Measurements from ENCODE around the gene LRRC47. TPM values are rescaled to one million over a fixed set of nuclear protein-coding genes. Genes with fewer than 3 reads are reported as not detected.

Gene LRRC47
- total and polyA plus RNA-seq, 3 experiments from 2014 or later = 36.9 to 50.5 (median 42.6) TPM

DNA sequence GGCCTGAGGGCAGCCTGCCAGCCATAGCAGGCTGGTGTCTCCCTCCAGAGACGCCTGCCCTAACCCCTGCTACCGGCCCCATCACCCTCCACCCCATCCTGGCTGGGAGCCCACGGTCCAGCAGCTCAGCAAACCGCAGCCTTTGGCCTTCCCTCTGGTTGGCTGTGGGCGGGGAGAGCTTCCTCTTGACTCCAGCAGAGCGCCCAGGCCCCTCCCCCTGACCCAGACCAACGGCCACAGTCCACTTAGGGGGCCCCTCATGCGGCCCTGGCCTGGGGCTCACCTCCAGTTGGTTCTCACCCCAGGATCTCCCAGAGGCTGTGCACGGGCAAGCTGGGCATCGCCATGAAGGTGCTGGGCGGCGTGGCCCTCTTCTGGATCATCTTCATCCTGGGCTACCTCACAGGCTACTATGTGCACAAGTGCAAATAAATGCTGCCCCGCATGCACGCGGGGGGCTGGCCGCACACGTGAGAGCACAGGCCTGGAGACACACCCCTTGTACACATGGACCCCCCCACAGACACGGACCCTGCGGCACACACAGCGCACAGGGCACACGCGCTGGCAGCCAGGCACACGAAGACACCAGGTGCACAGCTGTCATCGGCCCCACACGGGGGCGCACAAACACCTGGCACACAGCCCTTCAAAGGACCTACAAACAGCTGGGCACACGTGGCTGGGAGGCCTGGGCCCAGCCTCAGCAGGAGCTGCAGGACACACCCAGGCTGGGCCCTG lies 20.6 kb downstream of the LRRC47 start:
- H3K4me1 ChIP-seq (ENCODE audit: insufficient read depth, low read length) = peaks cover 12% of the 10 kb centered on the region
- H3K27me3 ChIP-seq (ENCODE audit: insufficient read depth, low read length, poor library complexity, severe bottlenecking) = no peaks in the 10 kb centered on the region
- H3K27ac Mint-ChIP-seq = peak overlapping the region in 1 of 8 donors; percentile 83
- no peaks in the 10 kb centered on the region for H3K9me3 Mint-ChIP-seq
- peaks cover 0 to 22% (median 7%) of the 10 kb centered on the region in 3 donors for H3K4me1 Mint-ChIP-seq
- peak overlapping the region in 1 of 7 donors; percentile 71 for H3K4me3 Mint-ChIP-seq
- peak; percentile 24 to 64 (median 28) for DNase-seq
- peak overlapping the region; percentile 61 for H3K27ac ChIP-seq (ENCODE audit: low read depth, low read length)
- H3K36me3 ChIP-seq (ENCODE audit: insufficient read depth, low read length) = no peaks in the 10 kb centered on the region
- H3K36me3 Mint-ChIP-seq = peaks cover 7 to 22% (median 8%) of the 10 kb centered on the region in 3 donors
- ChIA-PET POLR2A (interaction anchor here (0.6 kb wide), 1 partner anchor 8 kb away, joined by 3 read pairs; no protein-coding TSS in a partner anchor), CTCF (interaction anchor here (0.6 to 2.0 kb wide), 11 partner anchors 9 to 323 kb away, joined by 3 to 8 read pairs (median 3); no protein-coding TSS in a partner anchor)
- H3K27me3 Mint-ChIP-seq = no peaks in the 10 kb centered on the region
- no peaks in the 10 kb centered on the region for H3K9me3 ChIP-seq (ENCODE audit: low read length)
- no peak overlapping the region for H3K4me3 ChIP-seq (ENCODE audit: low read length)

DNA sequence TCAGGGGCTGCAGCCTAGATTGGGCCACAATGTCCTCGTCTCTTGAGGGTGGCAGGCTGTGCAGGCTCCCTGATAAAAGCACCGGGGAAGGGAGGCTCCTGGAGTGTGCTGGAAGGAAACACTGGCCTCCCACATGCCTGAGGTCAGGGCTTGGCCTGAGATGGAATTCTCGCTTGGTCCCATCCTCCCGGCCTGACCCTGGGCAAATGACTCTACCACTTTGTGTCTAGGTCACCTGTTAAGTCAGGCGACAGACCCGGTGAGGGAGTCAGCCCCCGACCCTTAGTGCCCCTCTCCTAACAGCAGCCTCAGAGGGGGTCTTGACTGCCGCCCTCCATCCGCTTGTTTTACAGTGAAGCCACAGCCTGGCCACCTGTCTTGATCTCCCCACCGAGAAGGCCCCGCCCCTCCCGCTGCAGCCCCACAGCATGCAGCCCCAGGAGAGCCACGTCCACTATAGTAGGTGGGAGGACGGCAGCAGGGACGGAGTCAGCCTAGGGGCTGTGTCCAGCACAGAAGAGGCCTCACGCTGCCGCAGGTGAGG lies 21.3 kb downstream of the LRRC47 start:
- ChIA-PET POLR2A (no interaction called here), CTCF (interaction anchor here (0.7 to 2.0 kb wide), 5 partner anchors 11 to 322 kb away, joined by 3 to 8 read pairs (median 5); no protein-coding TSS in a partner anchor)
- no peaks in the 10 kb centered on the region for H3K27me3 Mint-ChIP-seq

DNA sequence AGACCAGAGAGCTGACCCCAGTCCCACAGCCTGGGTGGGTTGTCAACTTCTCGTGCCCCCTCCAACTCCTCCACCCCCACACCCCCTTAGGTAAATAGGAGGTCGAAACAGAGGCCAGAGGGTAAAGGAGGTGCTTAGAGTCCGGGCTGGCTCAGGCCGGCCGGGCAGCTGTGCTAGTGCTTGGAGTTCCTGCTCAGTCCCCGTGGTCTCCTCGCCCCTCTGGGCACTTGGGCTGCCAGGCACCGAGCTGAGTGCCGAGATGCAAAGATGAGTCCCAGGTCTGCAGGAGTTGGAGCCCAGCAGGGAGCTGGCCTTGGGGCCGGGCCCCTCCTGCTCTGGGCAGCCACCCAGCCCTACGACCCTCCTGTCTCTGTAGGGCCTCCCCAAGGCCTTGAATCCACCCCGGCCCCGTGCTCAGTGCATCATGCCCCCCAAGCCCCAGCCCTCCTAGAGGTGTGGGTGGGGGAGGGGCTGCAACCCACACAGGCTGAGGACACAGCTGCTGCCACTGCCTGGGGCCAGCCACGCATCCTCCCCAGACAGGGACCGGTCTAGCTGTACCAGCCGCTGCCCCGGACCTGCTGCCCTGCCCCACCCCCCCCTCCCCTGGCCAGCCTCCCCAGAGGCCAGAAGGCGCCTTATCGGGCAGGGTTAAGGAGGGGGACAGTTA lies 21.9 kb downstream of the LRRC47 start:
- H3K4me1 Mint-ChIP-seq = peaks cover 0 to 22% (median 7%) of the 10 kb centered on the region in 3 donors
- peak in 1 of 5 donors; percentile 48 for DNase-seq
- peaks cover 0 to 9% (median 0%) of the 10 kb centered on the region in 3 donors for H3K36me3 Mint-ChIP-seq
- H3K4me1 ChIP-seq (ENCODE audit: insufficient read depth, low read length) = peaks cover 12% of the 10 kb centered on the region
- H3K27ac Mint-ChIP-seq = no peak overlapping the region
- no peak overlapping the region for H3K4me3 ChIP-seq (ENCODE audit: low read length)
- ChIA-PET CTCF (no interaction called here), POLR2A (no interaction called here)
- H3K9me3 Mint-ChIP-seq = no peaks in the 10 kb centered on the region
- H3K27me3 ChIP-seq (ENCODE audit: insufficient read depth, low read length, poor library complexity, severe bottlenecking) = no peaks in the 10 kb centered on the region
- no peaks in the 10 kb centered on the region for H3K27me3 Mint-ChIP-seq
- peak overlapping the region; percentile 73 for H3K27ac ChIP-seq (ENCODE audit: low read depth, low read length)
- no peaks in the 10 kb centered on the region for H3K9me3 ChIP-seq (ENCODE audit: low read length)
- H3K4me3 Mint-ChIP-seq = no peak overlapping the region
- H3K36me3 ChIP-seq (ENCODE audit: insufficient read depth, low read length) = no peaks in the 10 kb centered on the region

More for the DNA sequence above, 21.3 kb downstream of the LRRC47 start:
- Histone ChIP-seq H3K4me3 (ENCODE audit: low read length) (no peak overlapping the region), H3K27ac (ENCODE audit: low read depth, low read length) (peak overlapping the region; percentile 61), H3K4me1 (ENCODE audit: insufficient read depth, low read length) (peaks cover 12% of the 10 kb centered on the region), H3K9me3 (ENCODE audit: low read length) (no peaks in the 10 kb centered on the region), H3K27me3 (ENCODE audit: insufficient read depth, low read length, poor library complexity, severe bottlenecking) (no peaks in the 10 kb centered on the region), H3K36me3 (ENCODE audit: insufficient read depth, low read length) (no peaks in the 10 kb centered on the region)
- H3K27ac Mint-ChIP-seq = no peak overlapping the region
- peaks cover 3 to 15% (median 4%) of the 10 kb centered on the region in 3 donors for H3K36me3 Mint-ChIP-seq
- peaks cover 0 to 22% (median 7%) of the 10 kb centered on the region in 3 donors for H3K4me1 Mint-ChIP-seq
- H3K9me3 Mint-ChIP-seq = no peaks in the 10 kb centered on the region
- peak in 1 of 5 donors; percentile 41 for DNase-seq
- H3K4me3 Mint-ChIP-seq = no peak overlapping the region

DNA sequence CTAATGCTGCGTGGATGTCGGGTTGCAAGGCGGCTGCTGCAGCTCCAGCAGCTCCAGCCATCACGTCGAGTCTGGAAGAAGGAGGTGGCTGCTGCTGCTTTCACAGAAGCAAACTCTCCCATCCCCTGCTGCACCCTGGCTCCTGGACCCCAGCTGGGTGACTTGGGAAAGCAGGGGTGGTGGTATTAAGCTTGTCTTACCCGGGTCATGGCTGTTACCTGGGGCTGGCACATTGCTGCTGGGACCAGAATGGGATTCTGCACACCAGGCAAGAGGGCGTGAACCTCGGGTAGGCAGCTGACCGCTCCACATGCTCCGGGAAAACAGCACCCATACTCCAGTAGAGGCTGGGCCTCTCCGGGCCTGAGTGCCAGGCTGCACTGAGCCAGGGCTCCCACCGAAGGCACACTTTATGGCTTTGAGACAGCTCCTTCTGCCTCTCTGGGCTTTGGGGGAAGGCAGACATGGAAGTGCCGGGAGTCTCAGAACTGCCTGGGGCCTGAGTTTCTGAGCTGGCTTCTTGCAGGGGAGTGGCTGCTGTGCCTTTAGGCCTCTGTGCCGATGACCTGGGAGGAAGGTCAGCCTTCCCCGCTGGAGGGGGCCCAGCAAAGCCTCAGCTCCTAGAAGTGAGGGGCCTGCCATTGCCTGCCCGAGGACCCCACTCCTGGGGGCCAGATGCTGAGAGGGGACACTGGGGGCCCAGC lies 22.6 kb downstream of the LRRC47 start:
- Histone ChIP-seq H3K4me1 (ENCODE audit: insufficient read depth, low read length) (peaks cover 12% of the 10 kb centered on the region), H3K36me3 (ENCODE audit: insufficient read depth, low read length) (no peaks in the 10 kb centered on the region), H3K27me3 (ENCODE audit: insufficient read depth, low read length, poor library complexity, severe bottlenecking) (no peaks in the 10 kb centered on the region), H3K9me3 (ENCODE audit: low read length) (no peaks in the 10 kb centered on the region), H3K4me3 (ENCODE audit: low read length) (no peak overlapping the region), H3K27ac (ENCODE audit: low read depth, low read length) (peak overlapping the region; percentile 73)
- no peak for DNase-seq
- peaks cover 0 to 22% (median 7%) of the 10 kb centered on the region in 3 donors for H3K4me1 Mint-ChIP-seq
- ChIA-PET POLR2A (no interaction called here), CTCF (no interaction called here)
- peak overlapping the region in 3 of 8 donors; percentile 29 to 43 (median 33) for H3K27ac Mint-ChIP-seq
- peak overlapping the region in 6 of 7 donors; percentile 16 to 81 (median 52) for H3K4me3 Mint-ChIP-seq
- peaks cover 0 to 4% (median 0%) of the 10 kb centered on the region in 3 donors for H3K36me3 Mint-ChIP-seq
- no peaks in the 10 kb centered on the region for H3K9me3 Mint-ChIP-seq
- no peaks in the 10 kb centered on the region for H3K27me3 Mint-ChIP-seq

DNA sequence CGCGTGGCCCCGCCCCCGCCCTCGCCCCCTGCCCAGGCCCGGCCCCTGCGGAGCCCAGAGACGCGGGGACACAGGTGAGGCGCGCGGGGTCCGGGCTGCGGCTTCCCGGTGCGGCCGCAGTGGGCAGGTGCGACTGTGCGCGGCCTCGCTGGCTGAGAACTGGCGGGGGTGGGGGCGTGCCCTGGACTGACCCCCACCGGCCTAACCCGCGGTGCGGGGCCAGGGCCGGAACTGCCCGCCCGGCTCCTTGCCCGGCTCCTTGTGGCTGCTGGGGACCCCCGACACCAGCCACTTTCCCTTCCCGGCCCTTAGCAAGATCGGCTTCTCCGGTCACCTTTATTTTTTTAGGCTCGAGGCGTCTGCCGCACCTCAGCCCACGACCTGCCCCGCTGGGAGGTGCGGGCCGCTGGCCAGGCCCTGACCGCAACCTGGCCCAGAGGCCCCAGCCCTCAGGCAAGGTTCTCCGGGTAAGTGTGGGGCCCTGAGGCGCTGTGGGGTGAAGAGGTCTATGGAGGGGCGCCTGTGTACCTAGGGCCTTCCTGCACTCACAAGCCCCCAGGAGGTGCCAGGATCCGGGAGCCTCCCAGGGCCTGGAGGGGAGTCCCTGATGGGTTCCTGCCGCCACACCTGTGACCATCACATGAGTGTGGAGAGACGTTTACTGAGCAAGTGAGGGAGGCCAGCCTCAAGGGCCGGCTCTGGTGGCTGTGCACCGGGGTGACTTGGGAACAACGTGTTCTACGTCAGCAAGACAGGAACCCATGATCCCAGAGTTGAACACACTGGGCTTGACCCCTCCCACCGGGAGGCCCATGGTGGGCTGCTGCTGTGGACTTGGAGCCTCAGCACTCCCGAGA lies 23.4 kb downstream of the LRRC47 start, which contains the start of gene SMIM1:
Gene SMIM1 (plus strand): TSS at position 35 of the 857 bp plus-strand sequence. CDS start 2,625 bp downstream, outside the sequence.
- no peaks in the 10 kb centered on the region for H3K36me3 ChIP-seq (ENCODE audit: insufficient read depth, low read length)
- Mint-ChIP-seq H3K4me3 (peak within 1 kb of the TSS; percentile 64 to 81 (median 69)), H3K9me3 (no peaks in the 10 kb centered on the region), H3K27me3 (peaks cover 0 to 3% of the 10 kb centered on the region in 2 donors), H3K36me3 (peaks cover 0 to 2% (median 0%) of the 10 kb centered on the region in 3 donors), H3K27ac (peak within 1 kb of the TSS in 6 of 8 donors; percentile 8 to 63 (median 31)), H3K4me1 (peaks cover 0 to 22% (median 7%) of the 10 kb centered on the region in 3 donors)
- H3K4me1 ChIP-seq (ENCODE audit: insufficient read depth, low read length) = peaks cover 12% of the 10 kb centered on the region
- peak within 1 kb of the TSS; percentile 73 for H3K27ac ChIP-seq (ENCODE audit: low read depth, low read length)
- H3K27me3 ChIP-seq (ENCODE audit: insufficient read depth, low read length, poor library complexity, severe bottlenecking) = no peaks in the 10 kb centered on the region
- H3K9me3 ChIP-seq (ENCODE audit: low read length) = no peaks in the 10 kb centered on the region
- CTCF ChIA-PET = no interaction called here
- POLR2A ChIA-PET = no interaction called here
- peak in 1 of 5 donors; percentile 24 for DNase-seq
- H3K4me3 ChIP-seq (ENCODE audit: low read length) = peak within 1 kb of the TSS; percentile 53

DNA sequence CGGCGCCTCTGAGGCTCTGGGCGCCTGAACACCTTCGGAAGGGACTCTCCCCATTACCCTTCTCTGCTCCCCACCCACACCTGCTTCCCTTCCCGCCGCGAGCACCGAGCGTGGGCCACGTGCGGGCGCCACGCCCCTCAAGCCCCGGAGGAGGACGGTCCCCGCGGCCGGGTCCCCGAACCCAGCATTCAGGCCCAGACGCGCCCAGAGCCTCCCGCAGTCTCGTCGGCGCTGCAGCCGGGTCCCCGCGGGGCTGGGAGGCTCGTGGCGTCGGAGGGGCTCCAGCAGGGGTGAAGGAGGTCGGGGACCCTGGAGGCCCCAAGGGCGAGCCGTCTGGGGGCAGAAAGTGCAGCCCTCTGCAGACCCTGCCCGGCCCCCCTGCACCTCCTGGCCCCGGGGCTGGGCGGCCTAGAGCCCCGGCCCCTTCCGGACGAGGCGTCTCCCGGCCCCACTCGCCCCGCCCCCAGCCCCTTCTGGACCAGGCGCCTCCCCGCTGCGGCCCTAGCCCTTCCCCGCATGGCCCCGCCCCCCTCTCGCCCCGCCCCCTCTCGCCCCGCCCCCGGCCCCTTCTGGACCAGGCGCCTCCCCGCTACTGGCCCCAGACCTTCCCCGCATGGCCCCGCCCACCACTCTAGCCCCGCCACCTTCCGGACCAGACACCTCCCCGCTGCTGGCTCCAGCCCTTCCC lies 24.1 kb downstream of the LRRC47 start:
- Mint-ChIP-seq H3K4me3 (peak overlapping the region; percentile 64 to 78 (median 69)), H3K36me3 (no peaks in the 10 kb centered on the region), H3K27me3 (peaks cover 3 to 7% of the 10 kb centered on the region in 2 donors), H3K4me1 (peaks cover 0 to 22% (median 7%) of the 10 kb centered on the region in 3 donors), H3K9me3 (no peaks in the 10 kb centered on the region), H3K27ac (peak overlapping the region in 3 of 8 donors; percentile 8 to 63 (median 12))
- Histone ChIP-seq H3K9me3 (ENCODE audit: low read length) (no peaks in the 10 kb centered on the region), H3K36me3 (ENCODE audit: insufficient read depth, low read length) (no peaks in the 10 kb centered on the region), H3K27me3 (ENCODE audit: insufficient read depth, low read length, poor library complexity, severe bottlenecking) (no peaks in the 10 kb centered on the region), H3K27ac (ENCODE audit: low read depth, low read length) (peak overlapping the region; percentile 73), H3K4me1 (ENCODE audit: insufficient read depth, low read length) (peaks cover 12% of the 10 kb centered on the region), H3K4me3 (ENCODE audit: low read length) (peak overlapping the region; percentile 53)
- peak; percentile 78 to 93 (median 83) for DNase-seq
- CTCF ChIA-PET = no interaction called here
- POLR2A ChIA-PET = interaction anchor here (0.8 kb wide), 1 partner anchor 56 kb away, joined by 3 read pairs; no protein-coding TSS in a partner anchor
